NCI-H2081 (cell line): ENCODE data around the gene MUC5B.

ENCODE experiments used
- DNase-seq, 2 experiments: peaks; one replicate each; lab custom pipeline; 2025; lab: John Stamatoyannopoulos, UW

MUC5B gene

GRCh38 chr11:1220941-1221721 is 1.7 kb upstream of the MUC5B start:
- DNase-seq, result no peak

- no peak for DNase-seq
These were observed 986 bp upstream of the MUC5B start for GRCh38 chr11:1221848-1222311.

GRCh38 chr11:1223346-1224110 is 662 bp downstream of the MUC5B start:
- no peak for DNase-seq

GRCh38 chr11:1224111-1224490 is 1.2 kb downstream of the MUC5B start:
- DNase-seq, result no peak

- DNase-seq, result no peak
These were observed 1.9 kb downstream of the MUC5B start for GRCh38 chr11:1224491-1225385.

- DNase-seq, result no peak
These were observed 2.7 kb downstream of the MUC5B start for GRCh38 chr11:1225386-1226225.

GRCh38 chr11:1226226-1226985 is 3.5 kb downstream of the MUC5B start:
- DNase-seq, result no peak

- no peak for DNase-seq
These were observed 4.2 kb downstream of the MUC5B start for GRCh38 chr11:1226986-1227550.

GRCh38 chr11:1227551-1228100 is 4.8 kb downstream of the MUC5B start:
- DNase-seq, result no peak

- no peak for DNase-seq
These were observed 5.4 kb downstream of the MUC5B start for GRCh38 chr11:1228101-1228821.

GRCh38 chr11:1228921-1229451 is 6.1 kb downstream of the MUC5B start:
- no peak for DNase-seq

GRCh38 chr11:1229471-1230120 is 6.7 kb downstream of the MUC5B start:
- no peak for DNase-seq

- no peak for DNase-seq
These were observed 7.2 kb downstream of the MUC5B start for GRCh38 chr11:1230121-1230455.

- DNase-seq, result no peak
These were observed 7.9 kb downstream of the MUC5B start for GRCh38 chr11:1230456-1231395.

- no peak for DNase-seq
These were observed 8.6 kb downstream of the MUC5B start for GRCh38 chr11:1231396-1232020.

GRCh38 chr11:1232021-1232882 is 9.4 kb downstream of the MUC5B start:
- DNase-seq, result no peak
